WERI-Rb-1 (cell line): ENCODE results near the gene LYST.
"Not testable (repeated sequence)": the region's sequence is repeated elsewhere in the genome, so short reads cannot be mapped to it uniquely, and the experiment has no call there.

Experiments used
- DNase-seq: peaks from one replicate; pipeline ENCODE4 v3.0.0-alpha.2; 2020
- H3K27ac ChIP-seq: fragments of 250-450 bp; sonication (Bioruptor Pico); 2 replicates; pipeline ENCODE4 v1.5.1; 2020; ENCODE audit warnings: mild to moderate bottlenecking, moderate library complexity
- H3K27me3 ChIP-seq: fragments of 250-450 bp; sonication (Bioruptor Pico); 2 replicates; pipeline ENCODE4 v1.5.1; 2021; ENCODE audit warnings: mild to moderate bottlenecking, low read depth, moderate library complexity; ENCODE audit not compliant: insufficient read depth, severe bottlenecking
- H3K36me3 ChIP-seq: fragments of 250-450 bp; sonication (Bioruptor Pico); 2 replicates; pipeline ENCODE4 v1.5.1; 2020; ENCODE audit warnings: mild to moderate bottlenecking, moderate library complexity
- H3K4me3 ChIP-seq: 2 replicates; pipeline ENCODE4 v1.5.1; 2011; ENCODE audit warnings: low read depth, mild to moderate bottlenecking, control low read depth, low read length
- H3K9me3 ChIP-seq: fragments of 250-450 bp; sonication (Bioruptor Pico); 2 replicates; pipeline ENCODE4 v1.5.1; 2021; ENCODE audit warnings: mild to moderate bottlenecking, moderate library complexity; ENCODE audit not compliant: severe bottlenecking
- TF ChIP-seq, protein P1 (sequence below): IDR thresholded peaks from 2 replicates; pipeline ENCODE4 v1.5.1; 2011; ENCODE audit warnings: low read depth, mild to moderate bottlenecking, control low read depth, inconsistent platforms, low read length

Gene LYST

DNA sequence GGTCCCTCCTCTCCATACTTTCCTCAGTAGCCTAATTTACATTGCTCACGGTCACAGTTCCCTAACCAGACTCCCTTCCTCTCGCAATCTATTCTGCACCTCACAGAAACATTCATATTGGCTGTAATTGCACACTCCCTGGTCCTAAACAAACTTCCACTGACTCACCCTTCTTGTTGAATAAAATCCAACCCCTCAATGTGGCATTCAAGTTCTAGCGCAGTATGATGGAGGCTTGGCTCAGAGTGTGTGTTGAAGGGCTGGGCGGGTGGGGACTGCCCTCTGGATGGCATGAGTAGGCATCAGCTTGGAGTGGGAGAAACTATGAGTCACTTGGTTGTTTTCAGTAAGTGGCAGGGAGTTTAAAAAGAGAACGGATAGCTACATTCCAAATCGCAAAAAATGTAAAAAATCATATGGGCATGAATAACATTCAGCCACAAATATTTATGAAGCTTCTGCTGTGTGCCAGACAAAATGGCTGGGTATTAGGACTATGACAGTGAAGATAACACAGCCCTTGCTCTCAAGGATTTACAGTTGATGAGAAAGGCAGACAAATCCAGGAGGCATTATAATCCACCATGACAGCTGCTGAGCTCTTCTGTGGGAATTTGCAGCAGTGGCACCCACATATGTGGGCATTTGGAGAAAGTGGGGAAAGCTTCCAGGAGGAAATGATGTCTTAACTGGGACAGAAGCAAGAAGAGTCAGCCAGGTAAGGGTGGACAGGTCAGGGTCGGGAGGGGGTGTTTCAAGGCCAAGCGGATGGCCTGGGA, 42.2 kb upstream of the LYST start:
- Histone ChIP-seq H3K9me3 (no peaks in the 10 kb centered on the region), H3K36me3 (no peaks in the 10 kb centered on the region), H3K27ac (no peak overlapping the region), H3K27me3 (no peaks in the 10 kb centered on the region), H3K4me3 (no peak overlapping the region)
- peak; percentile 35 for DNase-seq
- TF ChIP-seq, protein P1, sequence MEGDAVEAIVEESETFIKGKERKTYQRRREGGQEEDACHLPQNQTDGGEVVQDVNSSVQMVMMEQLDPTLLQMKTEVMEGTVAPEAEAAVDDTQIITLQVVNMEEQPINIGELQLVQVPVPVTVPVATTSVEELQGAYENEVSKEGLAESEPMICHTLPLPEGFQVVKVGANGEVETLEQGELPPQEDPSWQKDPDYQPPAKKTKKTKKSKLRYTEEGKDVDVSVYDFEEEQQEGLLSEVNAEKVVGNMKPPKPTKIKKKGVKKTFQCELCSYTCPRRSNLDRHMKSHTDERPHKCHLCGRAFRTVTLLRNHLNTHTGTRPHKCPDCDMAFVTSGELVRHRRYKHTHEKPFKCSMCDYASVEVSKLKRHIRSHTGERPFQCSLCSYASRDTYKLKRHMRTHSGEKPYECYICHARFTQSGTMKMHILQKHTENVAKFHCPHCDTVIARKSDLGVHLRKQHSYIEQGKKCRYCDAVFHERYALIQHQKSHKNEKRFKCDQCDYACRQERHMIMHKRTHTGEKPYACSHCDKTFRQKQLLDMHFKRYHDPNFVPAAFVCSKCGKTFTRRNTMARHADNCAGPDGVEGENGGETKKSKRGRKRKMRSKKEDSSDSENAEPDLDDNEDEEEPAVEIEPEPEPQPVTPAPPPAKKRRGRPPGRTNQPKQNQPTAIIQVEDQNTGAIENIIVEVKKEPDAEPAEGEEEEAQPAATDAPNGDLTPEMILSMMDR = no peak

GRCh38 chr1:235907897-235908240, 41.2 kb upstream of the LYST start:
- TF ChIP-seq, protein P1 = no peak
- H3K27me3 ChIP-seq = no peaks in the 10 kb centered on the region
- H3K27ac ChIP-seq = no peak overlapping the region
- no peak overlapping the region for H3K4me3 ChIP-seq
- no peaks in the 10 kb centered on the region for H3K9me3 ChIP-seq
- H3K36me3 ChIP-seq = no peaks in the 10 kb centered on the region
- no peak for DNase-seq

- TF ChIP-seq, protein P1 = no peak
- no peak overlapping the region for H3K4me3 ChIP-seq
- H3K27me3 ChIP-seq = no peaks in the 10 kb centered on the region
- no peak for DNase-seq
- H3K36me3 ChIP-seq = no peaks in the 10 kb centered on the region
- no peak overlapping the region for H3K27ac ChIP-seq
- no peaks in the 10 kb centered on the region for H3K9me3 ChIP-seq
Observed at GRCh38 chr1:235907187-235907896, 40.6 kb upstream of the LYST start.

GRCh38 chr1:235906436-235906835, 39.7 kb upstream of the LYST start:
- Histone ChIP-seq H3K4me3 (no peak overlapping the region), H3K9me3 (no peaks in the 10 kb centered on the region), H3K27me3 (no peaks in the 10 kb centered on the region), H3K27ac (no peak overlapping the region), H3K36me3 (no peaks in the 10 kb centered on the region)
- DNase-seq = no peak
- TF ChIP-seq, protein P1 = no peak

- H3K9me3 ChIP-seq, H3K36me3 ChIP-seq, H3K27me3 ChIP-seq, DNase-seq, H3K4me3 ChIP-seq, H3K27ac ChIP-seq: not testable (repeated sequence)
Observed at GRCh38 chr1:235903809-235904208, 37.1 kb upstream of the LYST start.

GRCh38 chr1:235902677-235903542, 36.2 kb upstream of the LYST start:
- no peaks in the 10 kb centered on the region for H3K36me3 ChIP-seq
- no peak overlapping the region for H3K27ac ChIP-seq
- DNase-seq = no peak
- H3K27me3 ChIP-seq = no peaks in the 10 kb centered on the region
- TF ChIP-seq, protein P1 = no peak
- H3K9me3 ChIP-seq = no peaks in the 10 kb centered on the region
- no peak overlapping the region for H3K4me3 ChIP-seq
